Stimulated activated memory B cell treated with anti-CD40 and anti-IgM and Interleukin-4, amounts not matched to agents 10 μg/mL and 1 μg/mL and 100 μg/mL, for 72 hours (primary cell): ENCODE measurements around the gene KLHL7.
A peak's percentile ranks its signal among the peaks of the same experiment; 100 is the strongest.

Source experiments
- ATAC-seq: fragments of 150-1000 bp; cut with Tn5 transposase; 2 replicates; pipeline ENCODE4 v1.10.0; 2021
- H3K27ac Mint-ChIP-seq: one replicate; pipeline ENCODE4 v1.8.0; 2022; ENCODE audit warnings: mild to moderate bottlenecking, mixed read lengths
- H3K27me3 Mint-ChIP-seq: one replicate; pipeline ENCODE4 v1.8.0; 2022; ENCODE audit warnings: mixed read lengths
- H3K36me3 Mint-ChIP-seq: one replicate; pipeline ENCODE4 v1.8.0; 2022; ENCODE audit warnings: mixed read lengths
- H3K4me1 Mint-ChIP-seq: one replicate; pipeline ENCODE4 v1.8.0; 2022; ENCODE audit warnings: mixed read lengths
- H3K4me3 Mint-ChIP-seq: one replicate; pipeline ENCODE4 v1.8.0; 2022; ENCODE audit warnings: mild to moderate bottlenecking, moderate library complexity, mixed read lengths
- H3K9me3 Mint-ChIP-seq: one replicate; pipeline ENCODE4 v1.8.0; 2022; ENCODE audit warnings: mixed read lengths

The KLHL7 gene, protein sequence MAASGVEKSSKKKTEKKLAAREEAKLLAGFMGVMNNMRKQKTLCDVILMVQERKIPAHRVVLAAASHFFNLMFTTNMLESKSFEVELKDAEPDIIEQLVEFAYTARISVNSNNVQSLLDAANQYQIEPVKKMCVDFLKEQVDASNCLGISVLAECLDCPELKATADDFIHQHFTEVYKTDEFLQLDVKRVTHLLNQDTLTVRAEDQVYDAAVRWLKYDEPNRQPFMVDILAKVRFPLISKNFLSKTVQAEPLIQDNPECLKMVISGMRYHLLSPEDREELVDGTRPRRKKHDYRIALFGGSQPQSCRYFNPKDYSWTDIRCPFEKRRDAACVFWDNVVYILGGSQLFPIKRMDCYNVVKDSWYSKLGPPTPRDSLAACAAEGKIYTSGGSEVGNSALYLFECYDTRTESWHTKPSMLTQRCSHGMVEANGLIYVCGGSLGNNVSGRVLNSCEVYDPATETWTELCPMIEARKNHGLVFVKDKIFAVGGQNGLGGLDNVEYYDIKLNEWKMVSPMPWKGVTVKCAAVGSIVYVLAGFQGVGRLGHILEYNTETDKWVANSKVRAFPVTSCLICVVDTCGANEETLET

DNA sequence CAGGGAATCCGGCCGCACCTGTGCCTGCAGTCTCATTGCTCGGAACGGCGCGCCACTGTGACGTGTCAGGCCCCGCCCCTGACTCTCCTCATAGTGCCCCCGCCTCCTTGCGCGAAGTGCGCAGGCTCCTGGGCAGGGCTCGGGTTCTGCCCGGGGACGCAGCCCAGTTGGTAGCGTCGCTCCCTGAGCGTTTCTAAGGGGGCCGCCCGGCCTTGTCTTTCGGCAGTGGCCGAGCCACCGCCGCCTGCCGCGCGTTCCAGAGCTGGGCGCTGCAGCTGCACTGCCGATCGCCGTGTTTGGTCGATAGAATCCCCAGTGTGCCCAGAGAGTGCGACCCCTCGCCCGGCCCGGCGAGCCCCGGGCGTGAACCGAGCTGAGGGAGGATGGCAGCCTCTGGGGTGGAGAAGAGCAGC lies at the start of gene KLHL7:
TSS of gene KLHL7 (plus strand) at position 142 of the 413 bp plus-strand sequence. CDS start at position 384, 242 bp downstream.
- H3K4me1 Mint-ChIP-seq, result peaks cover 40% of the 10 kb centered on the region
- H3K4me3 Mint-ChIP-seq, result peak within 1 kb of the TSS; percentile 100
- no peaks in the 10 kb centered on the region for H3K27me3 Mint-ChIP-seq
- H3K36me3 Mint-ChIP-seq, result peaks cover 24% of the 10 kb centered on the region
- no peaks in the 10 kb centered on the region for H3K9me3 Mint-ChIP-seq
- ATAC-seq, result peak; percentile 99
- peak within 1 kb of the TSS; percentile 99 for H3K27ac Mint-ChIP-seq

DNA sequence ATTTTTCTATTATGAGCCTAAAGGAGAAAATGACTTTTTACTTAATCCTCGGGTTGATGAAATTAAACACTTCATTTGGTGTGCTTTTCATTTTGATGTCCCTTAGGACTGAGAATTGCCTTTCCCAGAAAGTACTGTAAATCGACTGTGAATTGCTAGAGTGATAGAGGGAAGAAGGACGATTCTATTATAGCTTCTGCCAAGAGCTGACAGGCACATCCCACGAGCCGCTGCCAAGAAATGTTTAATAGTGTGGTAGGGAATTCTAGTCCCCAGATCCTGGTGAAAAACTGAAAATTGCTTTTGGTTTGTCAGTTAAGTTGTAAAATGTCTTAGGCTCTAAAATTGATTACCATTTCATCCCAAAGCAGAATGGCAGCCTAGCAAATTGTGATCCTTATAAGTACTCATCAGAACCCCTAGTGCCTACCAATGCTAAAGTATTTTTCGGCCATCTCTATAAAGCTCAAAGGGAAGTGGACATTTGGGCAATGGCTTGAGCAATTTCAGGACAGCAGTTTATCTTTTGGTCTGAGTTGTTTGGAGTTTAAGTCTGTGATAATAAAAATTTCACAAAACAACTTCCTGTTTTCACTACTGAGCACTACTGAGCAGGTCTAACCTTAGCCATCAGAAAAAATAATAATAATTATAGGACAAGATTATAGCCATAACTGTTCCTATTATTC lies 47.0 kb upstream of the KLHL7 start:
- H3K4me3 Mint-ChIP-seq, result no peak overlapping the region
- peak overlapping the region; percentile 71 for H3K27ac Mint-ChIP-seq

DNA sequence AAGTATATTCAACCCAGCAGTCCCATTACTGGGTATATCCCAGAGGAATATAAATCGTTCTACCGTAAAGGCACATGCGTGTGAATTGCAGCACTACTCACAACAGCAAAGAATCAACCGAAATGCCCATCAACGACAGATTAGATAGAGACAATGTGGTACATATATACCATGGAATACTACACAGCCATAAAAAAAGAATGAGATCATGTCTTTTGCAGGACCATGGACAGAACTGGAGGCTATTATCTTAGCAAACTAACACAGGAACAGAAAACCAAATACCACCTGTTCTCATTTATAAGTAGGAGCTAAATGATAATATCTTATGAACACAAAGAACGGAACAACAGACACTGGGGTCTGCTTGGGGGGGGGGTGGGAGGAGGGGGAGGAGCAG lies 44.3 kb upstream of the KLHL7 start:
- Mint-ChIP-seq H3K4me3 (no peak overlapping the region), H3K4me1 (no peaks in the 10 kb centered on the region), H3K9me3 (no peaks in the 10 kb centered on the region), H3K27ac (no peak overlapping the region), H3K27me3 (no peaks in the 10 kb centered on the region), H3K36me3 (no peaks in the 10 kb centered on the region)
- ATAC-seq, result no peak

More for the DNA sequence above, 47.0 kb upstream of the KLHL7 start:
- Mint-ChIP-seq H3K36me3 (no peaks in the 10 kb centered on the region), H3K4me1 (no peaks in the 10 kb centered on the region), H3K27me3 (no peaks in the 10 kb centered on the region), H3K9me3 (no peaks in the 10 kb centered on the region)
- ATAC-seq, result no peak

DNA sequence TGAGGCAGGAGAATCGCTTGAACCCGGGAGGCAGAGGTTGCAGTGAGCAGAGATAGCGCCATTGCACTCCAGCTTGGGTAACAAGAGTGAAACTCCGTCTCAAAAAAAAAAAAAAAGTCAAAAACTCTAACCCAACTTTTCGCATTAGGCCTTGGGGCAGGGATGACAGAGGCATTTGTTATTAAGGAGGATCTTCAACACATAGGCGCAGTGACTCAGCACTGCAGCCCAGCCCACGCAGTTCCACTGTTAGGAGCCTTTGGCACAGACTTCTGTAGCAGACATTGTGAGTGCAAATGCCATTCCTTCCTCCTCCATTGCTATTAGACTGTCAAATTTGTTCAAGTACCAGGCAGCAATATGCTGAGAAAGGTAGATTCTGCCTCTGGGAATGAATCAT lies 43.1 kb upstream of the KLHL7 start:
- no peak overlapping the region for H3K27ac Mint-ChIP-seq
- no peaks in the 10 kb centered on the region for H3K36me3 Mint-ChIP-seq
- H3K9me3 Mint-ChIP-seq, result no peaks in the 10 kb centered on the region
- H3K27me3 Mint-ChIP-seq, result no peaks in the 10 kb centered on the region
- no peak overlapping the region for H3K4me3 Mint-ChIP-seq
- H3K4me1 Mint-ChIP-seq, result no peaks in the 10 kb centered on the region
- no peak for ATAC-seq

DNA sequence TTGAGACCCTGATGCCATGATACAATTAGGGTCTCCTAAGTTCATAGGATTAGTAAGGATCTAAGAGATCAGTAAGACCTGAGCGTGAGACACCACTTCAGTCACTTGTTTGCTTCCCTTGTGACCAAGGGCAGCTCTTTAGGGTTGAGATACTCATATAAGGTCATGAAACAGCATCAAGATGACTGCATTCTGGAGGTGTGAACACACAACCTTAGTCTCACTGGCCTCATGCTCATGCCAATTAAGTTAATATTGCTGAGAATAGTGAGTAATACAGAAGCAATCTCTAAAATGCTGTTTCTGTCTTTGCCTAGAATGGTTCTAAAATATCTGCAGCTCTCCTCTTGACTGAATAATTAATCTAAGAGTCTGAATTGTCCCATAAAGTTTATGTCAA lies 39.6 kb upstream of the KLHL7 start:
- no peaks in the 10 kb centered on the region for H3K27me3 Mint-ChIP-seq
- H3K36me3 Mint-ChIP-seq, result no peaks in the 10 kb centered on the region
- ATAC-seq, result no peak
- no peaks in the 10 kb centered on the region for H3K9me3 Mint-ChIP-seq
- no peak overlapping the region for H3K27ac Mint-ChIP-seq
- H3K4me3 Mint-ChIP-seq, result no peak overlapping the region
- no peaks in the 10 kb centered on the region for H3K4me1 Mint-ChIP-seq

DNA sequence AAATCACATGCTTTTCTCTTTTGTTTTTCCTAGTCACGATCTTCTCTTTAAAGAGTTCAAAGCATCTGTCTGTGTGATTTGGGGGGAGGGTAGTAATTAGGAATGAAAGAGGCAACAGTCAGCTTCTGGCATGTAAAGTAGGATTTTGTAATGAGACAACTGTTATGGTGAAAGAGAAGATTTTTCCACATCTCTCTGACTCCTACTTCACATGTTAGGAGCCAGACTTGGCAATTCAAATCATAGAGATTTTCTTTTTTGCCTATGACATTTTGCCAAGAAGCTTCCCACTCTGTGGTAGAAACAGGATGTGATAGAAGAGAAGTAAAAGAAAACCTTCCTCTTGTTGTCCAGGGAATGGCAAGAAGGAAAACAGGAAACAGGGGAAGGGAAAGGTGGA lies 38.3 kb upstream of the KLHL7 start:
- Mint-ChIP-seq H3K27me3 (no peaks in the 10 kb centered on the region), H3K27ac (no peak overlapping the region)

DNA sequence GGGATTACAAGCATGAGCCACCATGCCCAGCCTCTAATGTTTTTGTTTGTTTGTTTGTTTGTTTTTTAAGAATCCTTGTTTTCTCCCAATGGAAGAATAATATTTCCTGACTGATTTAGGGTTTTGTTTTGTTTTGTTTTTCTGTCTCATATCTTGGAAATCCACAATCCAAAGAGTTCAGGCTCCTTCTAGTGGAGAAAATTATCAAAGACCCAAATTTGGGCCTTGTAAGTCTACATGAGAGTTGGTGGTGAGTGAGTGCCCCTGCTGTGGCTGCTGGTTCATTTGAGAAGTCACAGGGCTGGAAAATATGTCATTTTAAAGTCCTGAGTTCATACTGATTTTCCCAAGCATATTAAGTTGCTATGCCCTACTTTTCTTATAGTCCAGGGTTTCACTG lies 33.5 kb upstream of the KLHL7 start:
- H3K4me1 Mint-ChIP-seq, result no peaks in the 10 kb centered on the region
- ATAC-seq, result no peak
- no peaks in the 10 kb centered on the region for H3K36me3 Mint-ChIP-seq
- H3K27me3 Mint-ChIP-seq, result peaks cover 2% of the 10 kb centered on the region
- no peaks in the 10 kb centered on the region for H3K9me3 Mint-ChIP-seq
- no peak overlapping the region for H3K4me3 Mint-ChIP-seq
- H3K27ac Mint-ChIP-seq, result no peak overlapping the region

More for the DNA sequence above, 38.3 kb upstream of the KLHL7 start:
- Mint-ChIP-seq H3K4me3 (no peak overlapping the region), H3K36me3 (no peaks in the 10 kb centered on the region), H3K9me3 (no peaks in the 10 kb centered on the region), H3K4me1 (no peaks in the 10 kb centered on the region)
- ATAC-seq, result no peak

DNA sequence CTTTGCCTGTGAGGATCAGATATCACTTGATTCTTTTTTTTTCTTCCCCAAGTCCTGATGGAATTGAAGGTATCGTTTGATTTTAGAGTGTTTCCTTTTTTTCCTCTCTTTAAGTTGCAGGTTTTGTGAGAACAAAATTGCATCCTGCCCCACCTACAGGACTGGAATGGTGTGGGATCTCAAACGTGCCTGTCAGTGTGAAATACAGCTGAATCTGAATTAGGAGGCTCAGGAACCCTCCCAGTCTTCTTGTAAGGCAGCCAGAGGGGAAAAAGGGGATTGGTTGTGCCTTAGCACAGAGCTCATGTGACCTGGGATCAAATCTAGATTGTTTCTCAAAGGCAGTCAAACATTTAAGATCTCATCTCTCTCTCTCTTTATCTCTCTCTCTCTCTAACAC lies 32.7 kb upstream of the KLHL7 start:
- no peak for ATAC-seq
- no peaks in the 10 kb centered on the region for H3K36me3 Mint-ChIP-seq
- H3K27me3 Mint-ChIP-seq, result peaks cover 7% of the 10 kb centered on the region
- H3K27ac Mint-ChIP-seq, result no peak overlapping the region
- no peaks in the 10 kb centered on the region for H3K9me3 Mint-ChIP-seq
- no peak overlapping the region for H3K4me3 Mint-ChIP-seq
- H3K4me1 Mint-ChIP-seq, result no peaks in the 10 kb centered on the region

DNA sequence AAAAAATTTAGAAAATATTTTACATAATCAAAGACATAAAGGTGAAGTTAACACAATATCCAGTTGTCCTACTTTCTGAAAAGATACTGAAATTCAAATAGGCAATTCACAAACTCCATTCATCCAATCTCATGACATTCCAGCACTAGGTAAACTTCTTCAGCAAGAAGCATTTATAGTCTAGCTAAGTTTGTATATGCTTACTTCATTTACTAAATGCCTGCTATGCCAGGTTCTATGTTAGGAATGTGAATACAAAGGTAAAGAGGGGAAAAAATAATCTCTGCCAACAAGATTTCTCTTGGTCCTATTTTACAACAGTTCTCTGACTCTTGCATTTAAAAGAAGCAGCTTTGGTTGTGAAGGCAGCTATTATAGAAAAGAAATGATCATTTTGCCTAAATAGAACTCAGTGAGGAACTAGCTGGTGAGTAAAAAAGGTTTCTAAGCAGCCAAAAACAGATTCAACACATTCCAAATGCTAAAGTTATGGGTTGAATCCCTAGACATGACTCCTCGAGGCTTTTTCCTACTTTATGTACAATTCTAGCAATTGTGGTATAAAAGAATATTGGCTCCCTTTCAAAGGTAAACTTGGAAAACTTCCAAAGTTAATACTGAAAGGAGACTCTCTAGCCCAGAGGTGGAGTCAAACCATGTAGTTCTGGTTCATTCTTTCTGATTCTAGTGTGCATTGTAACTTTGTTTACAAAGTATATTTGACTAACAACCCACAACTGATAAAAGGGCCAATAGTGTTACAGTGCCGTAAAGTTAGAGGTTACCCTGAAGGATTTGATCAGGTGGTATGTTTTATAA lies 30.9 kb upstream of the KLHL7 start:
- Mint-ChIP-seq H3K27ac (no peak overlapping the region), H3K9me3 (no peaks in the 10 kb centered on the region), H3K27me3 (peaks cover 7% of the 10 kb centered on the region), H3K4me1 (no peaks in the 10 kb centered on the region), H3K36me3 (no peaks in the 10 kb centered on the region), H3K4me3 (no peak overlapping the region)
- ATAC-seq, result no peak

DNA sequence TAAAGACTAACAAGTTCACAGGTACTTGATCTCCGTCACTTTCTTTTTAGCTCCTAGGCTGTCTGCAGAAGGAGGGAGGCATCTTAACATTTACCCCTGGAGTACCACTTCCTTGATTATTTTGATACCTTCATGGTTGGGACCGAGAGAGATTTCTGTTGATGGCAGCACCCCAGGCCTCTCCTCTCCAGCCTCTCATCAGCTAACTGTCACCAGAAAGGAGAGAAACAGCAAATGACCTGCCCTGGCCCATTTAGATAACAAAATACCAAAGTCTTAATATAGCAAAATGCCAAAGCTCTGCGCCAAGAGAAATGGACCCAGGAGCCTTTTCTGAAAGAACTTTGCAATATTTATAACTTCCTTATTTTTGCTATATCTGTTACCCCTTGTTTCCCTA lies 30.0 kb upstream of the KLHL7 start:
- H3K4me1 Mint-ChIP-seq, result no peaks in the 10 kb centered on the region
- H3K36me3 Mint-ChIP-seq, result no peaks in the 10 kb centered on the region
- no peak overlapping the region for H3K4me3 Mint-ChIP-seq
- peaks cover 7% of the 10 kb centered on the region for H3K27me3 Mint-ChIP-seq
- H3K27ac Mint-ChIP-seq, result no peak overlapping the region
- no peaks in the 10 kb centered on the region for H3K9me3 Mint-ChIP-seq
- no peak for ATAC-seq

DNA sequence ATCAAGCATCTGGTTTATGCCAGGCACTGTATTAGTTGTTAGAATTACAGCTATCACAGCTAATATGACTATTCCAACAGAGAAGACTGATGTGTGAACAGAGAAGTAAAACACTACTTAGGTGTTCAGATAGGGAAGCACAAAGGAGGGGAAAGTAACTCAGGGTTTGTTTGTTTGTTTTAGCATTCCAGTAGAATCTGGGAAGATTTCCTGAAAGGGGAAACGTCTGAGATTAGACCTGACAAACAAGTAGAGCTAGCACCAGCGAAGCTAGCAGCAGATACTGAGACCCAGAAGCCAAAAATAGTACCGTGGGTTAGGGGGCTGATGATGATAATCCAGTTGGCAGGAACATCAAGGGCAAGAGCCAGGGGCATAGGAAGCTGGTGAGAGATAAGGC lies 28.8 kb upstream of the KLHL7 start:
- no peak for ATAC-seq
- no peaks in the 10 kb centered on the region for H3K36me3 Mint-ChIP-seq
- no peak overlapping the region for H3K4me3 Mint-ChIP-seq
- no peaks in the 10 kb centered on the region for H3K4me1 Mint-ChIP-seq
- no peak overlapping the region for H3K27ac Mint-ChIP-seq
- no peaks in the 10 kb centered on the region for H3K9me3 Mint-ChIP-seq
- peaks cover 7% of the 10 kb centered on the region for H3K27me3 Mint-ChIP-seq

DNA sequence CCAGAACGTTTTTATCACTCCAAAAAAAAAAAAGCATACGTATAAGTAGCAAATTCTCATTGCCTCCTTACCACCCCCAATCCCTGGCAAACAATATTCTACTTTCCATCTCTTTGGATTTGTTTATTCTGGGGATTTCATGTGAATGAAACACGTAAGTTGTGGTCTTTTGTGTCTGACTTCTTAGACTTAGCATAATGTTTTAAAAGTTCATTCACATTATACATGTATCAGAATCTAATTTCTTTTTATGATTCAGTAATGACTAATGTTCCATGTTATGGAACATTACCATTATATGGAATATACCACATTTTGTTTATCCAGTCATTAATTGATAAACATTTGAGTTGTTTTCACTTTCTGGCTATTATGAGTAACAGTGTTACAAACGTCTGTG lies 12.5 kb upstream of the KLHL7 start:
- H3K36me3 Mint-ChIP-seq, result no peaks in the 10 kb centered on the region
- H3K4me1 Mint-ChIP-seq, result no peaks in the 10 kb centered on the region
- H3K27ac Mint-ChIP-seq, result no peak overlapping the region
- H3K9me3 Mint-ChIP-seq, result peaks cover 3% of the 10 kb centered on the region
- H3K27me3 Mint-ChIP-seq, result peaks cover 12% of the 10 kb centered on the region
- ATAC-seq, result no peak
- H3K4me3 Mint-ChIP-seq, result no peak overlapping the region

DNA sequence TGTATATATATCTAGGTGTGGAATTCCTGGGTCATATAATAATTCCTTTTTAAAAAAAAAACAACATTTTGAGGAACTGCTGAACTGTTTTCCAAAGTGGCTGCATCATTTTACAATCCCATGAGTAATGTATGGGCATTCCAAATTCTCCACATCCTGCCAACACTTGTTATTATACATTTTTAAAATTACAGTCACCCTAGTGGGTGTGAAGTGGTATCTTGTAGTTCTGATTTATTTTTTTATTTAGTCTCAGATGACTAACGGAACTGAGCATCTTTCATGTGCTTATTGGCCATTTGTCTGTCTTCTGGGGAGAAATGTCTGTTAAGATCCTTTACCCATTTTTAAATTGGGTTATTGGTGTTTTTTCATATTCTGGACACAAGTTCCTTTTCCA lies 12.0 kb upstream of the KLHL7 start:
- H3K9me3 Mint-ChIP-seq, result peaks cover 3% of the 10 kb centered on the region
- ATAC-seq, result no peak
- no peak overlapping the region for H3K27ac Mint-ChIP-seq
- H3K4me3 Mint-ChIP-seq, result no peak overlapping the region
- H3K36me3 Mint-ChIP-seq, result no peaks in the 10 kb centered on the region
- no peaks in the 10 kb centered on the region for H3K4me1 Mint-ChIP-seq
- H3K27me3 Mint-ChIP-seq, result peaks cover 12% of the 10 kb centered on the region

DNA sequence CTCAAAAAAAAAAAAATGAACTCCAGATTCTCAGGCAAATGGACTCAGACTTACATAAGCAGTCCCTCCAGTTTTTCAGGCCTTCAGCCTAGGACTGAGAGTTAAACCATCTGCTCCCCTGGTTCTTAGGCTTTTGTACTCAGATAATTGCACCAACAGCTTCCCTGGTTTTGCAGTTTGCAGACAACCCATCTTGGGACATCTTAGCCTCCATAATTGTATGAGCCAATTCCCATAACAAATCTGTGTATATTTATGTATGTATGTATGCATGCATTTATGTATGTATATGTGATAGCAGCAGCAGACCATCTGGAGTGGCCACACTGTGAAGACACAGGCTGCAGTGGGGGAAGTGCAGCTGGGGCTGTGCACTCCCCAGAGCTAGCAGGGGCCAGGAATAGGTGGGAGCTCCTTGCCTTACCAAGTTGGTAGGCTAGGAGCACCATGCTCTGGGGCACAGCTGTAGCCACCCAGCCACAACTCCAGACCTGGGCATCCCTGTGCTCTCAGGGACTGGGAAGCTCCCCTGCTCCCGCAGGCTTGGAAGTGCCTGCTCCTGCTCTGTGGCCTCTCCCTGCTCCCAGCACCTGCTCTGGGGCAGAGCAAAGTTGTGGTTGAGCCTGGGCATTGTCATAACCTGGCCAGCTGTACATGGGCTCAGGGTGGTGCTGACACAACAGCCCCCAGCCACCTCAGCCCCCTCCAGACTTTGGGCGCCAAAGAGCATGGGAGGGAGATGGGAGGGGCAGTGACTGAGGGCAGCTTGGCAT lies 8.9 kb upstream of the KLHL7 start:
- Mint-ChIP-seq H3K9me3 (peaks cover 3% of the 10 kb centered on the region), H3K27me3 (no peaks in the 10 kb centered on the region), H3K4me1 (no peaks in the 10 kb centered on the region), H3K4me3 (no peak overlapping the region), H3K27ac (no peak overlapping the region), H3K36me3 (no peaks in the 10 kb centered on the region)
- no peak for ATAC-seq
